Coronary artery (tissue), 2 donors: Measurements from ENCODE around the gene SARS1.

ENCODE experiments used
- DNase-seq: peaks from one replicate; pipeline ENCODE4 v3.0.0-alpha.2; 2017; ENCODE audit warnings: low spot score
- H3K27ac ChIP-seq, 2 donors: fragments of 200-600 bp; sonication (generic); one replicate each; pipeline ENCODE4 v1.5.1; 2016 to 2019
- H3K4me3 ChIP-seq: fragments of 200-600 bp; sonication (generic); 2 replicates; pipeline ENCODE4 v1.5.1; 2016; ENCODE audit warnings: mild to moderate bottlenecking, moderate library complexity
- CTCF ChIP-seq: fragments of 200-600 bp; sonication (generic); IDR thresholded peaks from one replicate; pipeline ENCODE4 v1.5.1; 2019; ENCODE audit warnings: antibody characterized with exemption

Gene SARS1

GRCh38 chr1:109201123-109201703 is 12.5 kb upstream of the SARS1 start:
- no peak for TF ChIP-seq CTCF
- Histone ChIP-seq H3K4me3 (no peak overlapping the region), H3K27ac (no peak overlapping the region)
- DNase-seq = no peak

- DNase-seq = no peak
- no peak for TF ChIP-seq CTCF
- Histone ChIP-seq H3K27ac (no peak overlapping the region), H3K4me3 (no peak overlapping the region)
These were observed 9.2 kb upstream of the SARS1 start for GRCh38 chr1:109204484-109204883.

- TF ChIP-seq CTCF = no peak
- no peak for DNase-seq
- Histone ChIP-seq H3K27ac (no peak overlapping the region), H3K4me3 (no peak overlapping the region)
These were observed 7.4 kb upstream of the SARS1 start for GRCh38 chr1:109206339-109206738.

GRCh38 chr1:109207467-109208103 is 6.1 kb upstream of the SARS1 start:
- DNase-seq = no peak
- Histone ChIP-seq H3K4me3 (no peak overlapping the region), H3K27ac (no peak overlapping the region)
- no peak for TF ChIP-seq CTCF

GRCh38 chr1:109208394-109208793 is 5.3 kb upstream of the SARS1 start:
- H3K4me3 ChIP-seq = peak overlapping the region; percentile 61
- TF ChIP-seq CTCF = no peak
- DNase-seq = no peak
- H3K27ac ChIP-seq = no peak overlapping the region

GRCh38 chr1:109208836-109209463 is 4.8 kb upstream of the SARS1 start:
- Histone ChIP-seq H3K4me3 (peak overlapping the region; percentile 61), H3K27ac (peak overlapping the region in 1 of 2 donors; percentile 15)
- DNase-seq = no peak
- no peak for TF ChIP-seq CTCF

GRCh38 chr1:109210058-109210457 is 3.7 kb upstream of the SARS1 start:
- no peak for DNase-seq
- no peak overlapping the region for H3K4me3 ChIP-seq
- no peak overlapping the region for H3K27ac ChIP-seq
- no peak for TF ChIP-seq CTCF
